GM18507 (cell line): ENCODE measurements around the gene VDAC2.

ENCODE experiments used
- DNase-seq: peaks from one replicate; pipeline ENCODE4 v3.0.0; 2011; ENCODE audit warnings: low read depth; ENCODE audit not compliant: insufficient read length; ENCODE audit errors: extremely low spot score
- FAIRE-seq: peaks from 2 replicates; lab custom pipeline; 2011; peaks lifted over from hg19 to GRCh38; lab: Jason Lieb, UNC

The VDAC2 gene

DNA sequence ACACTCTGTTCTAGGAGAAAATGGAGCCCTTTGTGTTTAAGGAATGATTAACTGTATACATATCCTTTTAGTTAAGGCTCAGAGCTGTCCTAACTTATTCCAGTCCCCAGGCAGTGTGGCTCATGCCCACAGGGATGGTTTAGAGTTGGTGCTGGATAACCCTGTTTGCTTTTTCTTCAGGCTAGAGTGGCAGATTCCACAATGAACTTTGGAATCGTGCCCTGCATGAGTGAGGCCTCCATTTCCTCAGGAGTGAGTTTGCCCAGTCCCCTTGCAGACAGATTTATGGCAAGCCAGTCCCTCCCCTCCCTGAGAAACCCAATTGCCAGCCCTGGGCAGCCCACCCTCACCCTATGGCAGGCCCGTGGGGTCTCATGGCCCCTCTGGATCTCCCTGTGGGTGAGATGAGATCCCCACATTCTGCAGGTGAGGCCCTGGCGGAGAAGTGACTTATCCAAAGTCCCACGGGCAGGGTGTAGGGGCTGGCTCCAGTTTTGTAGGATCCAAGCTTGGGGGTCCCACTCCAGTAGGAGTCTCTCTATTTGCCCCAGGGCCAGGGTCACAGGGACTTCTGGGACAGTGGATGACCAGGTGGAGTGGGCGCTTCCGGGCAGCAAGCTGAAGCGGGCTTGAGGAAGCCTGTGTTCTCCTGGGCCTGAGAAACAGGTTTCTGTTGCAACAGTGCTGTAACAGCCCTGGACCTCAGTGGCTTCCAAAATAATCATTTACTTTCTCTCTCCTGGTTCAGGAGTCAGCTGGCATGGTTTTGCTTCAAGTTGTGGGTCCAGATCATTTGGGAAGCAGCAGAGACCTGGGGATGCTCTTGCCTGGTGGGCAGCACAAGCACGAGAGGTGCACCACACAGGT is 34.1 kb downstream of the VDAC2 start:
- DNase-seq: no peak
- FAIRE-seq: no peak

DNA sequence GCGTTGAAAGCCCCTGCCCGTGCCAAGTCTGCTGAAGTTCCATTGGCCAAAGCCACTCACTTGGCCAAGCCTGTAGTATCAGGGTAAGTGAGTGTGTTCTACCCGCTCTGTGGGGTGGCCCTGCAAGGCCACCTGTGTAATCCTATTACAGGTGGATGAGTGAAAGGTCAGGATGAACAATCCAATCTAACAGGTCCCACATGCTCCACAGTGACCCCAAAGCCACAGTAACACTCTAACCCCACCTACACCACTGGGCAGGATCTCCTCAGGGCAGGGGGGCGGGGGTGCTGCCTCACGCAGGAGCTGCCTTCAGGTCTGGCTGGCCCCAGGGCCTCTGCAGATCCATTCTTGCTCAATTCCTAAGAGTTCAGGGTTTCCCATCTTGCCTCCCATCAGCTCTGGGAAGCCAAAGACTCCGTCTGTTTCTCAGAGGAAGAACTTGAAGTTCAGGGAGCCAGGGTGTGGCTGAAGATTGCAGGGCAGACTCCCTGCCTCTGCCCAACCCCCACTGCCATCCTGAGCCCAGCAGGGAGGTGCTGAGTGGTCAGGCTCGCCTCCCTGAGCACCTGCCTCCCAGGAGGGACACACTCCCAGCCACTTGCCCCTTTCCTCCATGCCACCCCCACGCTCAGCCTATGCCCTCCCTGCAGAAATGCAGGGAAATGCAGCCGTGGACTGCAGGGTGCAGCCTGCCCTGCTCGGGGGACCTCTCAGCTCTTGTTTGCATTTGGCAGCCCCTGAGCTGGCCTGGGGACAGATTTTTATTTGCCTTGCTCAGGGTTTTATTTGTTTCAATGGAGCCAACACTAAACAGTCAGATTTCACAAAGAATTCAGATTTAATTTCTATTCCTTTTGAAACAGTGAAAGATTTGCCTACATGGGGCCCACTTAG is 35.0 kb downstream of the VDAC2 start:
- DNase-seq (no peak), FAIRE-seq (no peak)

DNA sequence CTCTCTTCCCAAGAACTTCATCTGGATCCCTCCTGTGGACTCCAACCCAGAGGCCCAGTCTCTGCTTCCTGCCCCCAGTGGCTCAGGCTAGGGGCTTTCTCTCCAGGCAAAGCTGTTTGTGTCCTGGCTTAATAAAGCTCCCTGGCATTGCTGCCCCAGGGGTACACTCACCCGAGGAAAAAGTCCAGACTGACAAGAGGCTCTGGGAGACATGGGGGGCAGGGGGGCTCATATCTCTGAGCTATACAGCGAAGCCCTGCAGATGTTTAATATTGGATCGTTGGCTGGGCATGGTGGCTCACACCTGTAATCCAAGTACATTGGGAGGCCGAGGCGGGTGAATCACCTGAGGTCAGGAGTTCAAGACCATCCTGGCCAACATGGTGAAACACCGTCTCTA is 35.9 kb downstream of the VDAC2 start:
- DNase-seq: no peak

DNA sequence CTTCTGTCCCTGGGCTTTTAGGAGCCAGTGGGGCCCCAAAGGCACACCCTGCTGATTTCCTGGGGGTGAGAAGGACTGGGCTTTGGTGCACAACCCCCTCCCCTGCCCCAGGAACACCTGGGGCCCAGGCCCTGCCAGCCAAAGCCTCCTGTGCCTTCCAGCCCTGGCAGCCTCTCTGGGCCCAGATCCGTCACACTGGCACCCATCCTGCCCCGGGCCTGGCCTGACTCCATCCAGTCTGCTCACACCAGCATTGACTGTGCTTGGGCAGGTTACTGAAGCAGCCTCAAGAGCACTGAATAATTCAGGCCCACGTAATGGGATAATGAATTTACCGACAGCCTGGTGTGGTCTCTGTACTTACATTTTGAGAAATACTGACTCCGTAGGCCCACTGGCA is 37.2 kb downstream of the VDAC2 start:
- FAIRE-seq: no peak
- DNase-seq: no peak

More for the DNA sequence above, 35.9 kb downstream of the VDAC2 start:
- FAIRE-seq: no peak

DNA sequence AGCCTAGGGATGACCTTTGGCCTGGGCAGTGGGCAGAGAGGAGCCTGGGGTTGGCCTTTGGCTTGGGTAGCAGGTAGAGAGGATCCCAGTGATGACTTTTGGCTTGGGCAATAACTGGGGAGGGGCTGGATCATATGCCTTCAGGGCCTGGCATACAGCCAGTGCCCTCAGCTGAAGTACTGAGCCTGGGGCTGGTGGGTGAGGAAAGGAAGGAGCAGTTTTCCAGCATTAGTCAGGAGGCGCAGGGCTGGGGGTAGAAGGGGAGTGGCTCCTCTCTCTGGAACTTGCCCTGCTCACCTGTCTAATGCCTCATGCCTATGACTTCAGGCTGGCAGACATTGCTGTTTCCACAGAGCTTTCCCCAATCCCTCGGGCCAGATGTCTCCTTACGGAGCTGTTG is 40.3 kb downstream of the VDAC2 start:
- FAIRE-seq (no peak), DNase-seq (no peak)

DNA sequence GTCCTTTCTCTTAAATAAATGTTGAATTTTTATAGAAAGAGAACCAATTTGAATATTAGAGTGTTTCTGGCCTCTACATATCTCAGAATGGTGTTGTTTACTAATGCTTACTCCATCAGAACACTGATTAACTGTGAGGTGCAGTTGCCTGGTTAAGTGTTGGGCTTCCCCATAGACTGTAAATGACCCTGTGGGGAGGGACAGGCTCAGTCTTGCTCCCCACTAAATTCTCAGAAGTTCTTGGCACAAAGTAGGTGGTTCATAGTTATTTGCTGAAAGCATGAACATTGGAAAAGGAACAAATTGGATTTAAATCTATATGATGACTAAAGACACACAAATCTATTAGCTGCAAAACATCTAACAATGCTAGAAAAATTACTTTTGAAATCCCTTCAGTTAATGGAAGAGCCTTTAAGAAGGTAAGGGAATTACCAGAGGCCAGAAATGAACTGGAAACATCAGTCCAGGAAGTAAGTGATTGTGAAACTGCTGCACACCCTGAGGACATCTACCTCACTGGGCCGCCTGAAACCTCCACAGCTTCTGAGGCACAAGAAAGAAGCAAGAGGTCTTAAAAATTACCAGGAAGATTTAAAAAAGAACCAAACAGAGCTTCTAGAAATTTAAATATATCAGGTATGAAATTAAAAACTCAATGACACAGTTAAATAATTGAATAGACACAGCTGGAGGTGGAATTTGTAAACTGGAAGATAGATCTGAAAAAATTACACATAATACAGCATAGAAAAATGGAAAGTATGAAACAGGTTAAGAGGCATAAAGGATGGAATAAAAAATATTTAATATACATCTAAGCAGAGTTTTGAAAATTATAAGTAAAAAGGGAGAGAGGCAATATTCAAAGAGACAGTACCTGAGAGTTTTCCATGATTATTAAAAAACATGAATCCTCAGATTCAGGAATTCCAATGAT is 43.0 kb downstream of the VDAC2 start:
- FAIRE-seq: no peak
- DNase-seq: no peak

DNA sequence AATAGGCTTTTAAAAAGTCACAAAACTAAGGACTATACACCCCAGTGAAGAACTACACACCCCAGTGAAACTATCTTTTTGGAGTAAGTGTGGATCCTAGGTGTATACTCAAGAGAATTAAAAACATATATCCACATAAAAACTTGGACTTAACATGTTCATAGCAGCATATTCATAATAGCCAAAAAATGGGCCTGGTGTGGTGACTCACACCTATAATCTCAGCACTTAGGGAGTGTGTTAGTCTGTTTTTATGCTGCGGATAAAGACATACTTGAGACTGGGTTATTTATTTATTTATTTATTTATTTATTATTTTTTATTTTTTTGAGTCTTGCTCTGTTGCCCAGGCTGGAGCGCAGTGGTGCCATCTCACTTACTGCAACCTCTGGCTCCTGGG is 44.1 kb downstream of the VDAC2 start:
- FAIRE-seq (no peak), DNase-seq (no peak)

DNA sequence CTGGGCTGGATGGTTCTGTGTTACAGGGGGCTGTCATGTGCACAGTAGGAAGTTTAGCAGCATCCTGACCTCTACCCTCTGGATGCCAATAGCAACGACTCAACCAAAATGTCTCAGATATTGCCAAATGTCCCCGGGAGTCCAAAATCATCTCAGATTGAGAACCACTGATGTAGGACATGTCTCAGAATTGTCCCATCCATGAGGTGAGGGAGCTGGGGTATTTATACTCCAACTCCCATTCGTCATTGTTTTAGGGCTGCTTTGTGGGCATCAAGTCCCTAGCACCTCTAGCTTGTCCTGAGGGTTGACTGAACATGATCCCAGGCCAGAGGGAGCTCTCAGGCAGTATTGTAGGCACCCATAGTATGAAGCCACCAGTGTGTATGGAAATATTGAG is 50.4 kb downstream of the VDAC2 start:
- DNase-seq (no peak), FAIRE-seq (no peak)

DNA sequence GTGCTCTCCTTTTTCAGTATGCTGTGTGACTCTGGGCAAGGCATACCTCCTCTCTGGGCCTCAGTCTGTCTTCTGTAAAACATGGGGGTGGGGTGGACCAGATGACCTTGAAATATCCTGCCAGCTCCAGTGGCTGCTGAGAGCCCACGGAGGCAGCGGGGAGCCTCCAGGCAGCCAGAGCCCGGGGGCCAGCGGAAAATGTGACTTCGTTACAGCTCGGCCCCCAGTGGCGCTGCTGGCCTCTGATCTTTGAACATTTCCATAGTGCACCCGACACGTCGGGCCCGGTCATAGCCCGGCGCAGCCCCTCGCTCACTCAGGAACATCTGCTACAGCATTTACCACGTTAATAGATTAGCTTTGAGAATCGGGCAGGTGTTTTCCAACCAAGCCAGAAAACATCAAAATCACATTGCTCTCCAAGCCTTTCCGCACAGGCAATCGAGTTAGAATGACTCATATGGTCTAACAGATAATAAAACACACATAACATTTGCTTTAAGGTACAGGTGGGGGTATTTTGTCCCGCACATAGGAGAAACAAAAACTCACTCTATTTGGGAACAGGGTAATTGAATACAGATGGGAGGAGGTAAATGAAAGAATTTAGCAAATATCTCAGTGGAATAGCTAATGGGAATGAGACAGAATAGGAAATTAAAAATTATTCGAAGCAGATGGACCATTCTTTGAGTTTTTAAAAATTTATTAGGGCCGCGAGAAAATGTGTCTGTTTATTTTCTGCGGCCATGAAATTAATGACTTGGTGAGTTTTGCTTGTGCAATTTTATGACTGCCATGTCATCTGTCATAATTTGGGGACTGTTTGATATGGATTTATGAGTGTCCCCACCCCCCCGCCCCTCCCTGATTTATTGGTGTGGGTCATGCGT is 51.5 kb downstream of the VDAC2 start:
- FAIRE-seq (no peak), DNase-seq (no peak)

DNA sequence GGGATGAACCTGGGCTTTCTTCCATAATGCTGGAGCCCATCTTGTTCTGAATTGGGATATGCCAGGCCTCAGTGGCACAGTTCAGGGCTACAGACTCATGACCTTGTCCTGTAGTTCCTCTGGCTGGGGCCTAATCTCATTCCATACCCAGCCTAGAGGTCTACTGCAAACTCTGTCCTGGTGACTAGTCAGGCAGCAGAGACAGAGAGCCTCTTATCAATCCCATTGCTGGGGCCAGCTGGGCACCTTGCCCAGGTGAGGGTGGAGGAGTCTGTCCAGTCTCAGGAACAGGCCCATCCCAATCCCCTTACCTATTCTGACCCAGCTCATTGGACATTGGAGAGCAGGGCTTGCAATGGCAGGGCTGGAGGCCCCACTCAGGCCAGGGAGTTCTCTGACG is 53.2 kb downstream of the VDAC2 start:
- no peak for FAIRE-seq
- no peak for DNase-seq

DNA sequence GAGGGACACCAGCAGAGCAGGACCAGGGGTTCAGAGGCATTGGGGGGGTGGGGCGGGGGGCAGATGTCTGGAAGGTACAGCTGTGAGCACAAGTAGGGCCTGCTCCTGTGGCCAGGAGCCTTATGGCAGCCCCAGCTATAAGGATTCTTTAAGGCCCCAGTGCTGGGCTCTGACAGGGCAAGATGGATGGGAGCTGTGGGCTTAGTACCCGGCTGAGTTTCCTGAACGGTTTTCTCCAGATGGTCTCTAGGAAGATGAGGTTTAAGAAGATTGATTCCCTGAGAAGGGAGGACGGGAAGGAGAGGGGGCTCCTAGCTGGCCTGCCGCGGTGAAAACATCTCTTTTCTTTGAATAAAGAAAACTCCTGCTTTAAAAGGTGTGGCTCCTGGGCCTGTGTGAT is 55.3 kb downstream of the VDAC2 start:
- no peak for DNase-seq
- FAIRE-seq: no peak

DNA sequence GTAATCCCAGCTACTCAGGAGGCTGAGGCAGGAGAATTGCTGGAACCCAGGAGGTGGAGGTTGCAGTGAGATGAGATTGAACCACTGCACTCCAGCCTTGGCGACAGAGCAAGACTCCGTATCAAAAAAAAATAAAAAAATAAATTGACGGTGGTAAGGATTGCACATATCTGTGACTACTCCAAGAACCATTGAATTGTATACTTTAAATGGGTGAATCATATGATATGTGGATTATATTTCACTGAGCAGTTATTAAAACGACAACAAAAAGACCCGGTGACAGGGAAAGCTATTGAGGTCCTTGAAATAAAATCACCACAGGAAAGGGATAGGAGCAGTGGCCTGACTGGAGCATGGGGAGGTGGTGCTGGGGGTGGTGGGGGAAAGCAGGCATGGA is 56.3 kb downstream of the VDAC2 start:
- DNase-seq (no peak), FAIRE-seq (no peak)

DNA sequence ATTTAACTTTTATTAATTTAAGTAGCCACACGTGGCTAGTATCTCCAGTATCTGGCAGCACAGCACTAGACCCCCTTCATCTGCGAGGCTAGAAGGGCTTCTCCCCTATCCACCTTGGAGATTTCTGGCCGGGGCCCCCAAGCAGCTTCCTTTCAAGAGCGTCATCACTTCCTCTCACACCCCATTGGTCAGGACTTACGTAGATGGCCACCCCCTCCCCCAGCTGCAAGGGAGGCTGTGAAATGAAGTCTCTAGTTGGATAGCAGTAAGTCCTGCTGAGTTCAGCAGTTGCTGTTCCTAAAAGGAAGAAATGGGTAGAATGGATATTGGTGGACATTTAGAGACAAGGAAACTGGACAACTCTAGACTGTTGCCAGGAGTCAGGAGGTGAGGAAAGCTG is 59.0 kb downstream of the VDAC2 start:
- DNase-seq (no peak), FAIRE-seq (no peak)

DNA sequence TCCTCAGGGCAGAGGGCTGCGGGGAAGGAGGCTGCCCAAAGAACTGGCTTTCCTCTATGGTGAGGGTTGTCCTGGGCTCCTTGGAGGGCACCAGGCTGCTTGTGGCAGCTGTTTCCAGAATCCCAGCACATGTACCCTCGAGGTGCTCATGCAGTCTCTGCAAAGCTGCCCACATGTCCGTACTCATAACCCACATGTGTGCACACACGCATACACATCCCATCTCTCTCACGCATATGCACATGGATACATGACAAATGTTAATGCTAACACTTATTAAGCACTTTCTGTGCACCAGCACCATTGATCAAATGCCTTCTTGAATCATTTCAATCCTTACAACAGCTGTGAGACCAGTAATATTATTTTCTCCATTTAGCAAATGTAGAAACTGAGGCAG is 61.5 kb downstream of the VDAC2 start:
- DNase-seq: no peak
- no peak for FAIRE-seq

DNA sequence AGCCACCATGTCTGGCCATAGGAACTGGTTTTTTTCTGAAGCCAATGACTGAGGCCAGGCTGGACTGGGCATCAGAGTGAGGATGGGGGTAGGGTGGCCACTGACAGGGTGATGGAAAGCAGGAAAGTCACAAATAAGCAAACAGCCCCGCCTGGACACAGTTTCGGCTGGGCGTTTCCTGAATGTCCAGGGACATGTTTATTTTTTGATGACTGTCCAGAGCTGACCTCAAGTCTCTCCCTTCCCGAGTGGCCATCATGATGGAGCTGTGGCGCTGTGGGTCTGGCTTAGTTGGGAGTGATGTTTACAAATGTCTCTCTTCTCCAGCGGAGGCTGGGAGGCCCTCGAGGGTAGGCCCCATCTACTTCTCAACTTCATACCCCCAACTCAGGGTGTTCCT is 62.3 kb downstream of the VDAC2 start:
- FAIRE-seq: no peak
- DNase-seq: no peak

DNA sequence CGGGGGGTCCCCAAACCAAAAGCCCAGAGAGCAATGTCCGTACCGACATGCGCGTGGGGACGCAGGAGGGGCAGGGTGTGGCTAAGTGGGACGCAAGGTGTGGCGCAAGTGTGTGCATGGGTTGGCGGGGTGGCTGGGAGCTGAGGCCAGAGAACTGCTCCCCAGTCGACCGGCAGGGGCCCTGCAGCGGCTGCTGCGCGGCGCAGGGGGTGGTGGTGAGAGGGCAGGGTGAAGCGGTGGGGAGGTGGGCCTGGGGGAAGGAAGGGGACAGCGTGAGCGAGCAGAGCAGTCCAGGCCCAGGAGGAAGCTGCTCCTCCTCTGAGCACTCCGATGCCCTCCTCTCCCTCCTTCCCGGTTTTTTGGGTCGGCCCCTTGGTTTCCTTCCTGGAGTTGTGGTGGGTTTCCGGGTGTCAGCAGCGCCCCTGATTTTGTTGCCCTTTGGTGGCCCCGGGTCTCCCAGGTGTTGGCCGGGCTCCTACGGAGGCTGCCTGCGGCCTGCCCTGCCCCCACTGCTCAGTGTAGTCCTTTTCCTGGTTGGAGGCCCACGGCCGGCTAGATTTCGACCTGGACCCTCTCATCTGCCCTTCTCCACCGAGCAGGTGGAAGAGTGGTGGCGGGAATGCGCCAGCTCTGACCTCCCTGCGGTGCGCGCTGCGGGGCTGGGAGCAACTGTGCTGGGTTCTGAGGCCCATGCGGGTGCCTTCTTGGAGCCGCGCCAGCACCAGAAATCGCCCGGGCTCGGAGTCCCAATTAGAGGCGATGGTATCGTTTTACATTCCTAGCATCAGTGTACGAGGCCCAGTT is 65.7 kb downstream of the VDAC2 start:
- FAIRE-seq: no peak
- DNase-seq: no peak

DNA sequence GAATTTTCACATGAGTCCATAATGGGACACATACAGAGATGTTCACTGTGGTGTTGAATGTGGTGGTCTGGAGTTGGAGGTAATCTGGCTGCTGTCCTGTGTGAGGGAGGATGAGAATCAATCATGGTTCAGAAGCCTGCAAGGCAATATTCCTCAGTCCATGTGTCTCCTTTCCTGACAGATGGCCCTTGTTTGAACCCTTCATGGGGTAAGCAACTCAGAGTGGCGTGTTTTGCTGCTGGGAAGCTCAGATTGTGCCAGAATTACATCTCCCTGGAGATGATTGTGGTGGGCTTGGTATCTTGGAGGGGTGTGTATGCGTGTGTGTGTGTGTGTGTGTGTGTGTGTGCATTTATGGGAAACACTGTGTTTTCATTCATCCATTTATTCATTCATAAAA is 69.6 kb downstream of the VDAC2 start:
- no peak for DNase-seq
- no peak for FAIRE-seq
